Measurements from ENCODE around the gene POMT2.

- no peak for TF ChIP-seq FOXK2 (IDR thresholded peaks at IDR 0.05)
- TF ChIP-seq PKNOX1 (IDR thresholded peaks at IDR 0.05): no peak
- no peak for TF ChIP-seq NFRKB (IDR thresholded peaks at IDR 0.05)
- TF ChIP-seq TARDBP (IDR thresholded peaks at IDR 0.05): no peak
- no peak for TF ChIP-seq BHLHE40 (IDR thresholded peaks at IDR 0.05; ENCODE audit: borderline replicate concordance)
Measured at GRCh38 chr14:77278461-77279230, 42.0 kb downstream of the POMT2 start.

All from HEK293T (cell line).